Caki2 (cell line): ENCODE results near the gene ADH5. TPM values are rescaled to one million over a fixed set of nuclear protein-coding genes. Genes with fewer than 3 reads are reported as not detected.

Source experiments
- total RNA-seq: library from RNA; depleted of rRNA; stranded (reverse); fragments of >200 nt; shearing (Covaris generic); gene quantifications from 2 replicates; pipeline ENCODE4 v1.2.3, GENCODE V29; 2014; ENCODE audit warnings: low replicate concordance; rRNA removed

Gene ADH5
- total RNA-seq, 1 experiment from 2014 or later: 206 TPM

Other genes with a start within 250 kb of the ADH5 start
- 110 and 134 TPM in 2 replicates for gene EIF4E, start 159.7 kb downstream of the ADH5 start, total RNA-seq
- 65.5 and 78.7 TPM in 2 replicates for gene METAP1, start 93.1 kb downstream of the ADH5 start, total RNA-seq
- not detected in 2 replicates for gene ADH4, start 55.5 kb upstream of the ADH5 start, total RNA-seq
- not detected in 2 replicates for gene ADH6, start 130.5 kb upstream of the ADH5 start, total RNA-seq
- gene ADH1A, start 202.2 kb upstream of the ADH5 start, total RNA-seq: not detected in 2 replicates
- not detected in 2 replicates for gene ADH1B, start 232.6 kb upstream of the ADH5 start, total RNA-seq